Epithelial cell of esophagus (primary cell): ENCODE measurements around the gene GIPC3.

Source experiments
- DNase-seq: peaks from one replicate; pipeline ENCODE4 v3.0.0; 2010; ENCODE audit warnings: low read depth
- H3K4me3 ChIP-seq: 2 replicates; pipeline ENCODE4 v1.5.1; 2011; ENCODE audit warnings: mild to moderate bottlenecking, low read length, control low read depth
- TF ChIP-seq, protein P1 (sequence below): IDR thresholded peaks from 2 replicates; pipeline ENCODE4 v1.5.1; 2011; ENCODE audit warnings: low read depth, mild to moderate bottlenecking, low read length, control low read depth, inconsistent platforms; ENCODE audit not compliant: insufficient read depth; ENCODE audit errors: missing control alignments

The GIPC3 gene

DNA sequence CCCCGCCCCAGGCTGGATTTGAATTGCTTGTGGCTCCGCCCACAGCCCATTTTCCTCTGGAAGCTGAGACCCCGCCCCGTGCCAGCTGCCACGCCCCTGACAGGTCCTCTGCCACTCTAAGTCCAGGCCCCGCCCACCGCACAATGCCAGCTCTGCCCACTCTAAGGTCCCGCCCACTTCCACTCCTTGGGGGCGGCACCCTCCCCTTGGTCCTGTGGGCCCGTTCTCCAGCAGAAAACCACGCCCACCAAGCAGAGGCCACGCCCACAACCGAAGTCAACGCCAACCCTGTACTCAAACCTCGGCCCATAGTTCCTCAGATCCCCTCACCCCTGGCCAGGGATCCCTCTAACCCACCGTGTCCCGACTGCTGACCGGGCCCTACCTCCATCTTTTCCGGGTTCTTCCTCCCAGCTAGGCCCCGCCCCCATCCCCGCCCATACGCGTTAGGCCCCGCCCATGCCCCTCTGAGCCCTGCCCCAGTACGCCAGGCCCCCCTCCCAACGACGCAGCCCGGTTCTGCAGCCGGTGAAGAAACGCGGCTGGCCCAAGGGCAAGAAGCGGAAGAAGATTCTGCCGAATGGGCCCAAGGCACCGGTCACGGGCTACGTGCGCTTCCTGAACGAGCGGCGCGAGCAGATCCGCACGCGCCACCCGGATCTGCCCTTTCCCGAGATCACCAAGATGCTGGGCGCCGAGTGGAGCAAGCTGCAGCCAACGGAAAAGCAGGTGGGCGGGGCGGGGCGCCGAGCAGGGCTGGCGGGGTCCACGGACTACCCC is 11.2 kb upstream of the GIPC3 start:
- TF ChIP-seq, protein P1, sequence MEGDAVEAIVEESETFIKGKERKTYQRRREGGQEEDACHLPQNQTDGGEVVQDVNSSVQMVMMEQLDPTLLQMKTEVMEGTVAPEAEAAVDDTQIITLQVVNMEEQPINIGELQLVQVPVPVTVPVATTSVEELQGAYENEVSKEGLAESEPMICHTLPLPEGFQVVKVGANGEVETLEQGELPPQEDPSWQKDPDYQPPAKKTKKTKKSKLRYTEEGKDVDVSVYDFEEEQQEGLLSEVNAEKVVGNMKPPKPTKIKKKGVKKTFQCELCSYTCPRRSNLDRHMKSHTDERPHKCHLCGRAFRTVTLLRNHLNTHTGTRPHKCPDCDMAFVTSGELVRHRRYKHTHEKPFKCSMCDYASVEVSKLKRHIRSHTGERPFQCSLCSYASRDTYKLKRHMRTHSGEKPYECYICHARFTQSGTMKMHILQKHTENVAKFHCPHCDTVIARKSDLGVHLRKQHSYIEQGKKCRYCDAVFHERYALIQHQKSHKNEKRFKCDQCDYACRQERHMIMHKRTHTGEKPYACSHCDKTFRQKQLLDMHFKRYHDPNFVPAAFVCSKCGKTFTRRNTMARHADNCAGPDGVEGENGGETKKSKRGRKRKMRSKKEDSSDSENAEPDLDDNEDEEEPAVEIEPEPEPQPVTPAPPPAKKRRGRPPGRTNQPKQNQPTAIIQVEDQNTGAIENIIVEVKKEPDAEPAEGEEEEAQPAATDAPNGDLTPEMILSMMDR, result no peak
- H3K4me3 ChIP-seq, result peak overlapping the region; percentile 84

DNA sequence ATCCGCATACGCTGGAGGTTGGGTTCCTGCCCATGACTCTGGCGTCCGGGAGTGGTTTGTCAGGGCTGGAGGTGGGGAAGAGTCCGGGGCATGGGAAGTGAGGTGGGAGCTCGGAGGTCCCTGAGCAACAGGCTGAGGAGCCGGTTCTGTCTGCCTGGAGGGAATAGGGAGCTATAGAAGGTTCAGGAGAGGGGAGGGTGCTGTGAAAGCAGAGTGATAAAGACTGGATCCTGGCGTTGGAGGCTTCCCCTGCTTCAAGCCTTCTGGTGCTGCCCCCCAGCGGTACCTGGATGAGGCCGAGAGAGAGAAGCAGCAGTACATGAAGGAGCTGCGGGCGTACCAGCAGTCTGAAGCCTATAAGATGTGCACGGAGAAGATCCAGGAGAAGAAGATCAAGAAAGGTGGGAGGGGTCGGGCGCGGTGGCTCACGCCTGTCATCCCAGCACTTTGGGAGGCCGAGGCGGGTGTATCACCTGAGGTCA is 10.0 kb upstream of the GIPC3 start:
- TF ChIP-seq, protein P1, result peak; percentile 47
- no peak overlapping the region for H3K4me3 ChIP-seq
- DNase-seq, result peak; percentile 65

More for the DNA sequence above, 11.2 kb upstream of the GIPC3 start:
- peak; percentile 99 for DNase-seq

DNA sequence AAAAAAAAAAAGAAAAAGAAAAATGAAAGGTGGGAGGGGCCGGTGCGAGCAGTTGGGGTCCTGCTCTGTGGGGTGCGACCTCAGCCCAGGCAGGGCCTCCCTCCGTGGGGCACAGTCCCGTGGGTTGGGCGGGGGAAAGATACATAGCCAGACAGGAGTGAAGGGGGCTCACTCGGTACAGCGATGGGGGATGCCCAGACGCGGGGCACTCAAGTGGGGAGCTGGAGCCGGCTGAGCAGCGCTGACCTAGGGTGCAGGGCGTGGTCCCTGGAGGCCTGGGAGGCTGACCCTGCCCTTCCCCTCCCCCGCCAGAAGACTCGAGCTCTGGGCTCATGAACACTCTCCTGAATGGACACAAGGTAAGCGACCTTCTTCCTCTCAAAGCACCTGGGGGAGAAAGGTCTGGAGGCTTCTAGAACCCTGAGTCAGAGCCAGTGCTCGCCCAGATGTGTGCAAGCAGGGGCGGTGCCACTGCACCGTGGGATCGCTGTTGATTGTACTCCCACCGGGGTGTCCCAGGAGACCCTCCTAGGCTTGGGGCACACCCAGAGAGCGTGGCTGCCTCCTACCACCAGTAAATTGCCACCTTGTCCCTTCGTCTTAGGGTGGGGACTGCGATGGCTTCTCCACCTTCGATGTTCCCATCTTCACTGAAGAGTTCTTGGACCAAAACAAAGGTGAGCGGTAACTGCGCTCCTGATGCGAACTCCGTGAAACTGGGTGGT is 9.2 kb upstream of the GIPC3 start:
- H3K4me3 ChIP-seq, result no peak overlapping the region

DNA sequence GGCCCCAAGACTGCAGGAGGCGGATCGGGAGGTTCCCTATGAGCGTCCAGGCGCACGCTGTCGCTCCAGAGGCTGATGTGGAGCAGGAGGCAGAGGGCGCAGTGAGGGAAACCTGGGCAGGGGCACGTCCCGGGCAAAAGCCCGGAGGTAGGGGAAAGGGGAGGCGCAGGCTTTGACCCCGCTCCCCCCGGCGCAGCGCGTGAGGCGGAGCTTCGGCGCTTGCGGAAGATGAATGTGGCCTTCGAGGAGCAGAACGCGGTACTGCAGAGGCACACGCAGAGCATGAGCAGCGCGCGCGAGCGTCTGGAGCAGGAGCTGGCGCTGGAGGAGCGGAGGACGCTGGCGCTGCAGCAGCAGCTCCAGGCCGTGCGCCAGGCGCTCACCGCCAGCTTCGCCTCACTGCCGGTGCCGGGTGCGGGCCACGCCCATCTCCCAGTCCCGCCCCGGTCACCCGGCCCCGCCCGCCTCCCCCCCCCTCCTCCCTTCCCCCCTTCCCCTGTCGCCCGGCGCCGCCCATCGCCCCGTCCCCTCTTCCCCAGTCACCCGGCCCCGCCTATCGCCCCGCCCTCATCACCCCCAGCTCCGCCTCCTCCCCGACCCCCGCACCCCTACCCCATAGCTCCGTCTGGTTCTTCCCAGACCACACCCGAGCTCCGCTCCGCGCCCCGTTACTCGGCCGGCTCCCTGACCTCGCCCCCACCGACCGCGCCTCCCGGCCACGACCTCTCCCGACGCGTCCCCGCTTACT is 8.4 kb upstream of the GIPC3 start:
- peak; percentile 36 for DNase-seq
- no peak overlapping the region for H3K4me3 ChIP-seq
- TF ChIP-seq, protein P1, result no peak

More for the DNA sequence above, 9.2 kb upstream of the GIPC3 start:
- DNase-seq, result no peak
- TF ChIP-seq, protein P1, result no peak

DNA sequence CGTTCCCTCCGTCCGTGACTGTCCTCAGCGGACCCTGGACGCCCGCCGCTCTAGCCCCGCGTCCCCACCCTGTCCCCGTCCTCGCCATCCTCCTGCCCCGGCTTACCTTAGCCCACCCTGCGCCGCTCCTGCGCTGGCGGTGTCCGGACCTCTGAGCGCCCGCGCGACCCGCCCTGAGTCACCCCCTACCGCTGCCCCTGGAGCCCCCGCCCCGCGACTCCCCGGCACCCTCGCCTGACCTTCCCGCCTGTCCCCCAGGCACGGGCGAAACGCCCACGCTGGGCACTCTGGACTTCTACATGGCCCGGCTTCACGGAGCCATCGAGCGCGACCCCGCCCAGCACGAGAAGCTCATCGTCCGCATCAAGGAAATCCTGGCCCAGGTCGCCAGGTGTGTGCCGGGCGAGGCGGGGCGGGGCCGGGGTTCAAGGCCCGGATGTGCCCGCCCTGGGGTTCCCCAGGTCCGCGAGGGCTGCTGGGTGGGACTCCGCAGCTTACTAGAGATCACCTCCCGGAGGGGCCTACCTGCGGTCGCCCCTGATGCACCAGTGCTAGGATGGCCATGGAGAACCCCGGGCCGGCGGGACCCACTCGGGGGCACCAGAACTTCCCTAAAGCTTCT is 7.4 kb upstream of the GIPC3 start:
- TF ChIP-seq, protein P1, result no peak
- DNase-seq, result no peak
- H3K4me3 ChIP-seq, result no peak overlapping the region

DNA sequence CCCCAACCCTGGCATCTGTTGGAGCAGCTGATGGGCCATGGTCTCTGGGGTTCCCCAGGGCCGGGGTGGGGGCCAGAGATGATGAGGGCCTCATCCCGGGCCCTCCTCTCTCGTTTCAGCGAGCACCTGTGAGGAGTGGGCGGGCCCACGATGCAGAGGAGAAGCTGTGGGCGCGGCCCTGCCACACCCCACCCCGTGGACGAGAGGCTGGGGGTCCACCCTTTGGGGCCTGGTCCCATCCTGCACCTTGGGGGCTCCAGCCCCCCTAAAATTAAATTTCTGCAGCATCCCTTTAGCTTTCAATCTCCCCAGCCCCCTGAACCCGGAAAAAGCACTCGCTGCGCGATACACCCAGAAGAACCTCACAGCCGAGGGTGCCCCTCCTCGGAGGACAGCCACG is 6.9 kb upstream of the GIPC3 start:
- no peak overlapping the region for H3K4me3 ChIP-seq
- no peak for DNase-seq
- TF ChIP-seq, protein P1, result no peak
